ENCODE results near the gene CCDC134.
A peak's percentile ranks its signal among the peaks of the same experiment; 100 is the strongest.

The CCDC134 gene

GRCh38 chr22:41857155-41857859 lies 56.8 kb downstream of the CCDC134 start:
- Histone ChIP-seq H3K27me3 (no peaks in the 10 kb centered on the region), H3K27ac (no peak overlapping the region), H3K9me3 (no peaks in the 10 kb centered on the region), H3K36me3 (no peaks in the 10 kb centered on the region), H3K4me3 (ENCODE audit: low read depth in 1 of 2, low read length in 1 of 2) (no peak overlapping the region), H3K4me1 (ENCODE audit: control insufficient read depth in 1 of 2, insufficient read depth in 1 of 2, low read depth in 1 of 2, low read length in 1 of 2) (peaks cover 10 to 26% of the 10 kb centered on the region in 2 experiments)
- peak; percentile 40 for TF ChIP-seq CTCF (IDR thresholded peaks at IDR 0.05)

- H3K4me3 ChIP-seq (ENCODE audit: low read depth in 1 of 2, low read length in 1 of 2): no peak overlapping the region
- no peak overlapping the region for H3K27ac ChIP-seq
- no peaks in the 10 kb centered on the region for H3K36me3 ChIP-seq
- H3K27me3 ChIP-seq: no peaks in the 10 kb centered on the region
- no peaks in the 10 kb centered on the region for H3K9me3 ChIP-seq
- no peak for TF ChIP-seq CTCF (IDR thresholded peaks at IDR 0.05)
- peaks cover 14 to 32% of the 10 kb centered on the region in 2 experiments for H3K4me1 ChIP-seq (ENCODE audit: control insufficient read depth in 1 of 2, insufficient read depth in 1 of 2, low read depth in 1 of 2, low read length in 1 of 2)
Observed at GRCh38 chr22:41857860-41858199, 57.4 kb downstream of the CCDC134 start.

GRCh38 chr22:41862160-41862529 lies 61.7 kb downstream of the CCDC134 start:
- peak overlapping the region; percentile 23 for H3K27ac ChIP-seq
- H3K9me3 ChIP-seq: no peaks in the 10 kb centered on the region
- TF ChIP-seq CTCF (IDR thresholded peaks at IDR 0.05): no peak
- H3K4me3 ChIP-seq (ENCODE audit: low read depth in 1 of 2, low read length in 1 of 2): no peak overlapping the region
- peaks cover 5% of the 10 kb centered on the region for H3K36me3 ChIP-seq
- no peaks in the 10 kb centered on the region for H3K27me3 ChIP-seq
- H3K4me1 ChIP-seq (ENCODE audit: control insufficient read depth in 1 of 2, insufficient read depth in 1 of 2, low read depth in 1 of 2, low read length in 1 of 2): peaks cover 14 to 35% of the 10 kb centered on the region in 2 experiments

GRCh38 chr22:41862530-41863266 lies 62.2 kb downstream of the CCDC134 start:
- H3K9me3 ChIP-seq: no peaks in the 10 kb centered on the region
- H3K4me3 ChIP-seq (ENCODE audit: low read depth in 1 of 2, low read length in 1 of 2): no peak overlapping the region
- peak overlapping the region; percentile 23 for H3K27ac ChIP-seq
- H3K4me1 ChIP-seq (ENCODE audit: control insufficient read depth in 1 of 2, insufficient read depth in 1 of 2, low read depth in 1 of 2, low read length in 1 of 2): peaks cover 9 to 30% of the 10 kb centered on the region in 2 experiments
- H3K27me3 ChIP-seq: no peaks in the 10 kb centered on the region
- TF ChIP-seq CTCF (IDR thresholded peaks at IDR 0.05): no peak
- H3K36me3 ChIP-seq: peaks cover 8% of the 10 kb centered on the region

GRCh38 chr22:41863472-41863871 lies 63.0 kb downstream of the CCDC134 start:
- Histone ChIP-seq H3K4me3 (ENCODE audit: low read depth in 1 of 2, low read length in 1 of 2) (no peak overlapping the region), H3K27me3 (no peaks in the 10 kb centered on the region), H3K36me3 (peaks cover 15% of the 10 kb centered on the region), H3K4me1 (ENCODE audit: control insufficient read depth in 1 of 2, insufficient read depth in 1 of 2, low read depth in 1 of 2, low read length in 1 of 2) (peaks cover 8 to 24% of the 10 kb centered on the region in 2 experiments), H3K9me3 (no peaks in the 10 kb centered on the region), H3K27ac (no peak overlapping the region)
- TF ChIP-seq CTCF (IDR thresholded peaks at IDR 0.05): no peak

All from neutrophil (primary cell).